ENCODE measurements around the gene KDM5B. TPM values are rescaled to one million over a fixed set of nuclear protein-coding genes. Genes with fewer than 3 reads are reported as not detected.

Gene KDM5B
- 21.9 and 26.4 TPM in 2 replicates for total RNA-seq

DNA sequence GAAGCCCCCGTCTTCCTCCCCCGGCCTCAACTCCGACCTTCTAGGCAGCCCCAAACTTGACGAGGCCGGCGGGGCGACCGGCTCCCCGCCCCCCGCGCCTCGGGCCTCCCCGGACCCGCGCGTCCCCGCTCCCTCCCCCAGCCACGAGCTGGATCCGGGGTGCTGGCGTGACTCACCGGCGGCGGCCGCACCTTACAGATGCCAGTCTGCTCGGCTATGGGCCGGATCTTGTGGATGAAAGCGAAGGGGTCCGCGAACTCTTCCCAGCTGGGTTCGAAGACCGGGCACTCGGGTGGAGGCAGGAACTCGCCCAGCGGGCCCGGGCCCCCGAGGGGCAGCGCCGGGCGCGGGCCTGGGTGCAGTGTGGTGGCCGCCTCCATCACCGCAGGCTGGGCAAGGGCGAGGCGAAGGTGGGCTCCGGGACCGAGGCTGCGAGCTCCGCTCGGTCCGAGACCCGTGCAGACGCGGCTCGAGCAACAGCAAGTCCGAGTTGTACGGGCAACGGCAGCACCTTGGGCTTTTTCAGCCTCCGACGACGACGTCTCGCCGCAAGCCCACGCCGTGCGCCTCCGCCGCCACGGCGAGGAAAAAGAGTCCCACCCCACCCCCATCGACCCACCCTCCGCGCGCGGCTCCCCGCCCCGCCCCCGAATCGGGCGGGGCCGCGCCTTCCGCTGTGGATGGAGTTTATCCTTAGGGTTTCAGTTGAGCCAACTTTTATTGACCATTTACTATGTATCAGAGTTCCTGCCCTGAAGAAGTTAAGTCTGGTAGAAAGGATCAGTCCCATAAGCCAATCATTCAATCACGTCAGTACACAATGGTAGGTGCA, at the start of gene KDM5B:
KDM5B (minus strand) TSS at position 496 of the 832 bp plus-strand sequence; CDS start at position 380, 116 bp downstream.

GRCh38 chr1:202810615-202811295, 2.5 kb upstream of the KDM5B start, which contains the start of gene PCAT6:
TSS of gene PCAT6 (plus strand) at chr1:202810954.

GRCh38 chr1:202710070-202711045, 97.9 kb downstream of the KDM5B start, which contains the start of gene SYT2:
TSS of gene SYT2 (minus strand) at chr1:202710454. CDS start at chr1:202605772, 104,682 bp downstream.

Other genes starting within 250 kb of the KDM5B start
- gene SYT2, start 98.0 kb downstream of the KDM5B start, total RNA-seq, result not detected in 2 replicates
- 0.50 and 0.89 TPM in 2 replicates for gene PCAT6, start 2.5 kb upstream of the KDM5B start, total RNA-seq
- gene RABIF, start 80.7 kb upstream of the KDM5B start, total RNA-seq, result 4.0 TPM in 2 replicates
- gene KLHL12, start 118.8 kb upstream of the KDM5B start, total RNA-seq, result 22.4 TPM in 2 replicates
- gene ADIPOR1, start 149.9 kb upstream of the KDM5B start, total RNA-seq, result 61.1 and 65.1 TPM in 2 replicates
- 21.0 and 27.5 TPM in 2 replicates for gene CYB5R1, start 158.8 kb upstream of the KDM5B start, total RNA-seq
- gene TMEM183A, start 199.0 kb upstream of the KDM5B start, total RNA-seq, result 52.0 and 61.7 TPM in 2 replicates
- gene PPFIA4, start 218.1 kb upstream of the KDM5B start, total RNA-seq, result 0.89 and 1.7 TPM in 2 replicates

Data from bronchus fibroblast of lung (primary cell).